Measurements from ENCODE around the gene APOA4.

Gene APOA4

DNA sequence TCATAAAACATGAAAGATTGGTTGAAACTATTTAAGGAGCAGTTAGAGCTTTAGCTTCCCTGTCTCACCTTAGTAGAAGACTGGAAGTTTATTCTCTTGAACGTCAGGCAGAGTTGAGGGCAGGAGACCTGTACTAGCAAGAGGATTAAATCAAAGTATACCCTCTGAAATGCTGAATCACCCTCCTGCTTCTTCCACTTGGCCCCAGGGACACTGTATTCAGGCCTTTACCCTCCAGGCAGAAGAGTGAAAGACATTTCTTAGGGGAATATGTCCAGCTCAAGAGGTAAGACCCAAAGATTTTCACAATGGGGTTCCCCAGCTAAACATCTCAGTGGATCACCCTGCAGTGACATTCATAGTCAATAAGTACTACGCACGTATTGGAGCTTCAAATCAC lies 11.9 kb downstream of the APOA4 start:
- CTCF ChIA-PET: interaction anchor here (0.6 to 1.2 kb wide), 3 partner anchors 17 to 530 kb away, joined by 3 to 5 read pairs (median 4); no protein-coding TSS in a partner anchor
- Histone ChIP-seq H3K9me3 (ENCODE audit: control insufficient read depth, insufficient read depth, low read depth, low read length) (no peaks in the 10 kb centered on the region), H3K4me1 (ENCODE audit: control insufficient read depth, insufficient read depth, low read length) (no peaks in the 10 kb centered on the region), H3K27ac (ENCODE audit: extremely low read depth, low read depth, low read length) (no peak overlapping the region), H3K4me3 (ENCODE audit: low read depth, low read length) (no peak overlapping the region), H3K36me3 (ENCODE audit: control insufficient read depth in 2 of 2, insufficient read depth in 1 of 2, low read length in 2 of 2) (no peaks in the 10 kb centered on the region)
- POLR2A ChIA-PET: no interaction called here
- no peak for TF ChIP-seq MZF1 (tag by site-specific recombination; IDR thresholded peaks at IDR 0.05; ENCODE audit: borderline replicate concordance)
- no peak for TF ChIP-seq OVOL3 (tag by site-specific recombination; IDR thresholded peaks at IDR 0.05)
- no peak for TF ChIP-seq ZNF768 (tag by site-specific recombination; IDR thresholded peaks at IDR 0.05)

DNA sequence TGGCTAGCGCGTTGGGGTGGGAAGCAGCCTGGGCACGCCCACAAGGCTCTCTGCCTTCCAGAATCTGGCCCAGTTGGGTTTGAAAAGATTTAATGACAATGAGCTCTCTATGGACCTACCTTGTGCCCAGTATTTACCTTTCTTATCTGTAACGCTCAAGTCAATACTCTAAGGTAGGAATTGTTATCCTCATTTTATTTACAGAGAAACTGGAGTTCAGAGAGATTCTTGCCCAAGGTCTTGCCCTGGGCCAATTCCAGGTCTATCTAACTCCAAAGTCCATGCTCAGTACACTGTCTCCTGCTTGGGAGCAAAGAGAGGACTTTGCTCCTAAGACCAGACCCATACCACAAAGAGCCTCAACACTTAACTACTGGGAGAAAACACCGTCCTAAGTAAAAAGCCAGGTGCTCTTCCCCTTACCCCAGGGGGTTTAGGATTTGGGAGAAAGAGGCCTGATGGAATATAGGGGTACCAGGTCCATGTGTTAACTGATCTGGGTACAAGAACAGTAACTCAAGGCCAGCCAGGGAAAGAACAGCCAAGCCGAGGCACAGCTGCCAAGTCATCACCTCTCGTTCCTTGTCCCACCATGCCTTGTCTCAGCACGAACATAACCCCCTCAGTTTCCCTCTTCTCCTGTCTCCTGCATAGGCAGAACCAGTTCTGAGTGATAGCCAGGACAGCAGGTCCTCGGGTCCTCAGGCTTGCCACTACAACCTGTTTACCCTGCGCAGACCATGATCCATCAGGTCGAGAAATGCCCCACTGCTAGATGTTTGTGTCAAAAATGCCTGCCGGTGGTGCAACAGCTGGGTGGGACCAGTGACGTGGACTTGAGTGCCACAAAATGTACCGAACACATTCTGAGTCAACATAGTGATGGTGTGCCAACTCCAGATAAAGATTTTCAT lies 14.6 kb downstream of the APOA4 start:
- no peak overlapping the region for H3K4me3 ChIP-seq (ENCODE audit: low read depth, low read length)
- H3K9me3 ChIP-seq (ENCODE audit: control insufficient read depth, insufficient read depth, low read depth, low read length): no peaks in the 10 kb centered on the region
- H3K27ac ChIP-seq (ENCODE audit: extremely low read depth, low read depth, low read length): no peak overlapping the region
- H3K4me1 ChIP-seq (ENCODE audit: control insufficient read depth, insufficient read depth, low read length): no peaks in the 10 kb centered on the region
- CTCF ChIA-PET: interaction anchor here (0.9 kb wide), 1 partner anchor 11 kb away, joined by 4 read pairs; no protein-coding TSS in a partner anchor
- no peaks in the 10 kb centered on the region for H3K36me3 ChIP-seq (ENCODE audit: control insufficient read depth in 2 of 2, insufficient read depth in 1 of 2, low read length in 2 of 2)
- POLR2A ChIA-PET: no interaction called here
- no peak for TF ChIP-seq ZNF266 (tag by site-specific recombination; IDR thresholded peaks at IDR 0.05; ENCODE audit: low read depth)
- TF ChIP-seq ZNF416 (tag by site-specific recombination; IDR thresholded peaks at IDR 0.05): no peak
- TF ChIP-seq ZNF362 (tag by site-specific recombination; IDR thresholded peaks at IDR 0.05): no peak
- no peak for TF ChIP-seq KLF10 (tag by site-specific recombination; IDR thresholded peaks at IDR 0.05)
- TF ChIP-seq ZNF585B (tag by site-specific recombination; IDR thresholded peaks at IDR 0.05): no peak
- TF ChIP-seq, protein P1, sequence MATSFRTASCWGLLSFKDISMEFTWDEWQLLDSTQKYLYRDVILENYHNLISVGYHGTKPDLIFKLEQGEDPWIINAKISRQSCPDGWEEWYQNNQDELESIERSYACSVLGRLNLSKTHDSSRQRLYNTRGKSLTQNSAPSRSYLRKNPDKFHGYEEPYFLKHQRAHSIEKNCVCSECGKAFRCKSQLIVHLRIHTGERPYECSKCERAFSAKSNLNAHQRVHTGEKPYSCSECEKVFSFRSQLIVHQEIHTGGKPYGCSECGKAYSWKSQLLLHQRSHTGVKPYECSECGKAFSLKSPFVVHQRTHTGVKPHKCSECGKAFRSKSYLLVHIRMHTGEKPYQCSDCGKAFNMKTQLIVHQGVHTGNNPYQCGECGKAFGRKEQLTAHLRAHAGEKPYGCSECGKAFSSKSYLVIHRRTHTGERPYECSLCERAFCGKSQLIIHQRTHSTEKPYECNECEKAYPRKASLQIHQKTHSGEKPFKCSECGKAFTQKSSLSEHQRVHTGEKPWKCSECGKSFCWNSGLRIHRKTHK (tag by site-specific recombination; IDR thresholded peaks at IDR 0.05): no peak
- TF ChIP-seq ZNF184 (tag by site-specific recombination; IDR thresholded peaks at IDR 0.05): no peak
- no peak for TF ChIP-seq ZNF112 (tag by site-specific recombination; IDR thresholded peaks at IDR 0.05)
- TF ChIP-seq, protein P2, sequence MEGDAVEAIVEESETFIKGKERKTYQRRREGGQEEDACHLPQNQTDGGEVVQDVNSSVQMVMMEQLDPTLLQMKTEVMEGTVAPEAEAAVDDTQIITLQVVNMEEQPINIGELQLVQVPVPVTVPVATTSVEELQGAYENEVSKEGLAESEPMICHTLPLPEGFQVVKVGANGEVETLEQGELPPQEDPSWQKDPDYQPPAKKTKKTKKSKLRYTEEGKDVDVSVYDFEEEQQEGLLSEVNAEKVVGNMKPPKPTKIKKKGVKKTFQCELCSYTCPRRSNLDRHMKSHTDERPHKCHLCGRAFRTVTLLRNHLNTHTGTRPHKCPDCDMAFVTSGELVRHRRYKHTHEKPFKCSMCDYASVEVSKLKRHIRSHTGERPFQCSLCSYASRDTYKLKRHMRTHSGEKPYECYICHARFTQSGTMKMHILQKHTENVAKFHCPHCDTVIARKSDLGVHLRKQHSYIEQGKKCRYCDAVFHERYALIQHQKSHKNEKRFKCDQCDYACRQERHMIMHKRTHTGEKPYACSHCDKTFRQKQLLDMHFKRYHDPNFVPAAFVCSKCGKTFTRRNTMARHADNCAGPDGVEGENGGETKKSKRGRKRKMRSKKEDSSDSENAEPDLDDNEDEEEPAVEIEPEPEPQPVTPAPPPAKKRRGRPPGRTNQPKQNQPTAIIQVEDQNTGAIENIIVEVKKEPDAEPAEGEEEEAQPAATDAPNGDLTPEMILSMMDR (tag by site-specific recombination; IDR thresholded peaks at IDR 0.05): no peak
- no peak for TF ChIP-seq ZBTB8A (tag by site-specific recombination; IDR thresholded peaks at IDR 0.05)
- no peak for TF ChIP-seq ZNF214 (tag by site-specific recombination; IDR thresholded peaks at IDR 0.05; ENCODE audit: borderline replicate concordance)
- TF ChIP-seq, protein P3, sequence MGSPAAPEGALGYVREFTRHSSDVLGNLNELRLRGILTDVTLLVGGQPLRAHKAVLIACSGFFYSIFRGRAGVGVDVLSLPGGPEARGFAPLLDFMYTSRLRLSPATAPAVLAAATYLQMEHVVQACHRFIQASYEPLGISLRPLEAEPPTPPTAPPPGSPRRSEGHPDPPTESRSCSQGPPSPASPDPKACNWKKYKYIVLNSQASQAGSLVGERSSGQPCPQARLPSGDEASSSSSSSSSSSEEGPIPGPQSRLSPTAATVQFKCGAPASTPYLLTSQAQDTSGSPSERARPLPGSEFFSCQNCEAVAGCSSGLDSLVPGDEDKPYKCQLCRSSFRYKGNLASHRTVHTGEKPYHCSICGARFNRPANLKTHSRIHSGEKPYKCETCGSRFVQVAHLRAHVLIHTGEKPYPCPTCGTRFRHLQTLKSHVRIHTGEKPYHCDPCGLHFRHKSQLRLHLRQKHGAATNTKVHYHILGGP (tag by site-specific recombination; IDR thresholded peaks at IDR 0.05): no peak
- TF ChIP-seq, protein P4, sequence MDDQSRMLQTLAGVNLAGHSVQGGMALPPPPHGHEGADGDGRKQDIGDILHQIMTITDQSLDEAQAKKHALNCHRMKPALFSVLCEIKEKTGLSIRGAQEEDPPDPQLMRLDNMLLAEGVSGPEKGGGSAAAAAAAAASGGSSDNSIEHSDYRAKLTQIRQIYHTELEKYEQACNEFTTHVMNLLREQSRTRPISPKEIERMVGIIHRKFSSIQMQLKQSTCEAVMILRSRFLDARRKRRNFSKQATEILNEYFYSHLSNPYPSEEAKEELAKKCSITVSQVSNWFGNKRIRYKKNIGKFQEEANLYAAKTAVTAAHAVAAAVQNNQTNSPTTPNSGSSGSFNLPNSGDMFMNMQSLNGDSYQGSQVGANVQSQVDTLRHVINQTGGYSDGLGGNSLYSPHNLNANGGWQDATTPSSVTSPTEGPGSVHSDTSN (CRISPR knock-in tag; IDR thresholded peaks at IDR 0.05): no peak
